Left lobe of liver (tissue), 2 donors: ENCODE data around the gene GAB3. TPM values are rescaled to one million over a fixed set of nuclear protein-coding genes. Genes with fewer than 3 reads are reported as not detected.

Experiments used
- ATAC-seq: fragments of 200-7000 bp; cut with Tn5 transposase; one replicate; pipeline ENCODE4 v1.9.1; 2020; ENCODE audit warnings: mild to moderate bottlenecking, moderate library complexity
- DNase-seq: peaks from one replicate; pipeline ENCODE4 v3.0.0-alpha.2; 2020; ENCODE audit warnings: low spot score
- total RNA-seq: library from RNA; stranded (reverse); gene quantifications from one replicate; pipeline ENCODE4 v1.2.1, GENCODE V29; 2021
- donor health status: DM: no; HTN: no; CAD: no; lungs with moderate emphysema.
- donor health status: DM: no; HTN: yes; CAD: no.

Gene GAB3, protein sequence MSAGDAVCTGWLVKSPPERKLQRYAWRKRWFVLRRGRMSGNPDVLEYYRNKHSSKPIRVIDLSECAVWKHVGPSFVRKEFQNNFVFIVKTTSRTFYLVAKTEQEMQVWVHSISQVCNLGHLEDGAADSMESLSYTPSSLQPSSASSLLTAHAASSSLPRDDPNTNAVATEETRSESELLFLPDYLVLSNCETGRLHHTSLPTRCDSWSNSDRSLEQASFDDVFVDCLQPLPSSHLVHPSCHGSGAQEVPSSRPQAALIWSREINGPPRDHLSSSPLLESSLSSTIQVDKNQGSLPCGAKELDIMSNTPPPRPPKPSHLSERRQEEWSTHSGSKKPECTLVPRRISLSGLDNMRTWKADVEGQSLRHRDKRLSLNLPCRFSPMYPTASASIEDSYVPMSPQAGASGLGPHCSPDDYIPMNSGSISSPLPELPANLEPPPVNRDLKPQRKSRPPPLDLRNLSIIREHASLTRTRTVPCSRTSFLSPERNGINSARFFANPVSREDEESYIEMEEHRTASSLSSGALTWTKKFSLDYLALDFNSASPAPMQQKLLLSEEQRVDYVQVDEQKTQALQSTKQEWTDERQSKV
- total RNA-seq = 0.73 TPM

DNA sequence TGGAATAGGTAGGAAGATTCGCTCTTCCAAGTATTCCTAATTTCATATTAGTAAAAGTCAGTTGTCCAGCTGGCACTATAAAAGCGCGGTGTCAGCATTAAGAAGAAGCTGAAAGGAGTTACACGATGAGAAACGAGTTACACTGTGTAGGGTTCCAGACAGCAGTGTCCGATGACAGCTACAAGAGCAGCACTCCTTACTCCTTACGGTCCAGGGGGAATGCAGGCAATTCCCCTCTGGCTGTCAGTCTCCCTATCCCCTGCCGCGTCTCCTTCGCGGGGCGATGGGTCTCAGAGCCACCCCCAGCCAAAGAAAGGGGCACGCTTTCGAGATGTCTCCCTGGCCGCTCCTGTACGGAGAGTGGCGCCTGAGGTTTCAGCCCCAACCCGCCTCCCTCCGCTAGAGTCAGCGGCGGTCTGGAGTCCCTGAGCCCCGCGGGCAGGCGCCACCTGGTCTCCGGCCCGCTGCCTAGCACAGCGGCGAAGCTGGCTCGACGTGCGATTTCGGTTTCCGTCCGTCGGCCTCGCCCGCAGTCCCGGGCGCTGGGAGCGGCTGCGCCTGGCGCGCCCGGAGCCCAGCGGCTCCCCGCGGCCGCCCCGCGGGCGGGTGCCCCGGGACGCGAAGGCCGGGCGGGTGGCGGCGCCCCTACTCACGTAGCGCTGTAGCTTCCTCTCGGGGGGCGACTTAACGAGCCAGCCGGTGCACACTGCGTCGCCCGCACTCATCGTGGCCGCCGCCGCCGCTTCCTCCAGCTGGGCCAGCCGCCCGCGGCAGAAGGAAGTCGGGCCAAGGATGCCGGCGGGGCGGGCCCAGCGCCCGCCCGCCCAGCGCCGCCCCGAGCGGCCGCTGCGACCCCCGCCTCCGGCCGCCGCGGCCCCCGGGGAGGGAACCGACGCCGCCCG, at the start of gene GAB3:
Gene GAB3, minus strand, starts transcription at position 777 of the 902 bp plus-strand sequence. Its CDS starts 52 bp downstream, at position 725.
- DNase-seq (no peak), ATAC-seq (peak; percentile 71)

GRCh38 chrX:154799556-154800348, 48.9 kb upstream of the GAB3 start:
- peak; percentile 53 for ATAC-seq

GRCh38 chrX:154797006-154797405, 46.1 kb upstream of the GAB3 start:
- no peak for DNase-seq
- ATAC-seq = no peak

More at GRCh38 chrX:154799556-154800348, 48.9 kb upstream of the GAB3 start:
- peak; percentile 48 for DNase-seq

DNA sequence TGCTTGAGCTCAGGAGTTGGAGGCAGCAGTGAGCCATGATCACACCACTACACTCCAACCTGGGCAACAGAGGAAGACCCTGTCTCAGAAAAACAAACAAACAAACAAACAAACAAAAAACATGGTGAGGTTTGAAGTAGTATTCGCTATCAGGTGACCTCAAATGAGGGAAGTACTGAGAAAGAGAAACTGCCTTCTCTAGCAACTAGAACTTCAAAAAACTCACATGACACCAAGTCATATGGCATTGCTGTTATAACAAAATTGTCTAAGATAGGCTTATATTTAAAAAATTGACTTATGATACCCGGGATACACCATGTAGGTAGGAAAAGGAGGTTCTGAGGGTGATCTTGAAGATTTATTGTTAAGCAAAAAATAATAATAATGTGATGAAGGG, 44.1 kb upstream of the GAB3 start:
- no peak for ATAC-seq
- DNase-seq = no peak

DNA sequence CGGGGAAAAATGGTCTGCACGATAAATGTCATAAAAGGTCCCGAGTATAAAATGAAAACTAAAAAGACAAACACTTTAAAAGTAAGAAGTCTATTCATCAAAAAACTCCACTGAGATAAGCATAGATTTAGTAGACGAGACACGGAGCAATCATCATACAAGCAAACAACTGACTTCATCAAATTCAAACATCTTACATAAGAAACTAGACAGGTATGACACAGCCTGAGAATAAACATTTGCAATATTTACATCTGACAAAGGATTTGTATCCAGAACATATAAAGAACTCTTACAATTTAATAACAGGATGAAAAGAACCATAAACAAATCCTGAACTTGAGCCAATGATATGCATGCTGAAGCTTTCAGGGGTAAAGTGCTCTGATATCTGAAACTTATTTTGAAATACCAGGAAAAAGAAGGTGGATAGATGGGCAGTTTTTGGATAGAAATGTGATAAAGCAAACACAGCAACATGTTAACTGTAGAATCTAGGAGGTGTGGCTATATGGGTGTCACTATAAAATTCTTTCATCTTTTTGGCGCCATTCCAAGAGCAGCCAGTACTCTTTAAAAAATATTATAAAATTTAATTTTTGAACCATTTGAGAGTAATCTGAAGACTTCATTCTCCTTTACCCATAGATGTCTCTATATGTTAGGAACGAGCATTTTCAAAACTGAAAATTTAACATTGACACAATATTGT, 42.4 kb upstream of the GAB3 start:
- DNase-seq (no peak), ATAC-seq (peak; percentile 26)

GRCh38 chrX:154791939-154792338, 41.1 kb upstream of the GAB3 start:
- peak; percentile 12 for ATAC-seq
- no peak for DNase-seq

GRCh38 chrX:154791467-154791866, 40.6 kb upstream of the GAB3 start:
- ATAC-seq = peak; percentile 81
- no peak for DNase-seq

DNA sequence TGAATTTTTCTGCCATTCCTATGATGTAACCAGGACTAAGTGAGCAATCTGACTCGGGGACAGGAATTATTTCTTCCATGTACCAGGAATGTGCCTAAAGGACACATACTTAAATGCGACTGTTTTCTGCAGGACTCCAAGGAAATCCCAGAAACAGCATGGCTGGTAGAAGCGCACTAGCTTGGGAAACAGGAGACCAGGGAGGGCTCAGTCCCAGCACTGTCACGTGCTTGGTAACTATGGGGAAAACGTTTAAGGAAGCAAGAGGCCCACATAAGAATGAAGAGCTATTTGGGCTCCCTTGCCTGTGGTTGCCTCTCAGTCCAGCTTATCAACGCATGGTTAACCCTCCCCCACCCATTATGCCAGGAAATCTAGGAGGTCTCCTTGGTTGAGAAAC, 34.8 kb upstream of the GAB3 start:
- no peak for DNase-seq
- ATAC-seq = no peak

- ATAC-seq (no peak), DNase-seq (no peak)
Observed at GRCh38 chrX:154784149-154784995, 33.5 kb upstream of the GAB3 start.

DNA sequence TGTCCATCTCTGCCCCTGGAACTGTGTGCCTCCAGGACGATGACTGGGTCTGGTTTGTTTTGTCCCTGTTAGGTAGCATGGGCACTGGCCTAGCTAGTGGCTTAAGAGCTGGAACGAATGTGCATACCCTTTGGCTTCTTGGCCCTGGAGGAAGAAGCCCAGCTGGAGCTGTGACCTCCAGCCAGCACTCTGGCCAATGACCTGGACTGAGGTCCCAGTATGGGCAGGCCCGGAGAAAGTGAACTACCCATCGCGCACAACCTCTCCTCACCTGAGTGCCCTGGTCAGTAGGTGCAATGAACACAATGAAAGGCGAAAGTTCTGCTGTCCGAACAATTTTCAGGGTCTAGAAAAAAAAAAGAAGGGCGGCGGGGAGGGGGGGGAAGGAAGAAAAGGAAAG, 30.1 kb upstream of the GAB3 start:
- DNase-seq (peak; percentile 51), ATAC-seq (peak; percentile 92)

GRCh38 chrX:154779261-154779660, 28.4 kb upstream of the GAB3 start:
- ATAC-seq = no peak
- no peak for DNase-seq

GRCh38 chrX:154776753-154777152, 25.9 kb upstream of the GAB3 start:
- DNase-seq (no peak), ATAC-seq (no peak)

GRCh38 chrX:154775419-154776349, 24.8 kb upstream of the GAB3 start:
- ATAC-seq = peak; percentile 61
- no peak for DNase-seq

- no peak for ATAC-seq
Observed at GRCh38 chrX:154774622-154775021, 23.7 kb upstream of the GAB3 start.

DNA sequence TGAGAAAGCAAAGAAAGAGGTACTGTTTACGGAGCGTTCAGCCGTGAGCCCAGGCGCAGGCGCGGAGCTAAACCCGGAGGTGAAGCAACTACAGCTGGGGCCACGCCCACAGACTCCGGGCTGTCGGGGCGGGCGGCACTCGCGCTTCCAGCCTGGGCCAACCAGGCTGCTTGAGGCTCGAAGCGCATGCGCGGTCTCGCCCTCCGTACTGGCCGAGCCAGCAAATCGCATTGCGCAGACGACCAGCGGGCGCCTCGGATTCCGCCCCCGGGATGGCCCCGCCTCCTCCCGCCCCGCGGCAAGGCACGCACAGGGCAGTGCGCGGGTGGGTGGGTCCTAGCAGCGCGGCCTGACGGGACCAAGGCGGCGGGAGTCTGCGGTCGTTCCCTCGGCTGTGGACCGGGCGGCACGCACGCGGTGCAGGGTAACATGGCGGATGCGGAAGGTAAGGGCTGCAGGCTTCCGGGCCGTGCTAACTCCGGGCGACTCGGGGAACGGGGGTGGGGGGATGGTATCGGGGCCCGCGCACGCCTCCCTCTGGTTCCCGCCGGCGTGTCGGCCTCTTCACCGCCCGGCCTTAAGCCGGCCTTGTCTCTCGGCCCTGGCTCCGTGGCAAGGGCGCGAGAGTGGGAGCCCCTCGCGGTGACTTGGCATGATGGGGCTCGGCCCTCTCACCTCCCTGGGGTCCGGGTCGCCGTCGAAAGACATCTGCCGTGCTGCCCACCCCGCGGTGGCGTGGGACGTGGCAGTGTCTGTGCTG, 11.8 kb upstream of the GAB3 start, which contains the start of gene DKC1:
Gene DKC1, plus strand, starts transcription at position 328 of the 760 bp plus-strand sequence. Its CDS starts 102 bp downstream, at position 430.
- peak; percentile 96 for DNase-seq
- peak; percentile 94 for ATAC-seq

More at GRCh38 chrX:154774622-154775021, 23.7 kb upstream of the GAB3 start:
- DNase-seq = no peak

- peak; percentile 60 for DNase-seq
- ATAC-seq = peak; percentile 40
Observed at GRCh38 chrX:154761977-154762536, 11.2 kb upstream of the GAB3 start.

DNA sequence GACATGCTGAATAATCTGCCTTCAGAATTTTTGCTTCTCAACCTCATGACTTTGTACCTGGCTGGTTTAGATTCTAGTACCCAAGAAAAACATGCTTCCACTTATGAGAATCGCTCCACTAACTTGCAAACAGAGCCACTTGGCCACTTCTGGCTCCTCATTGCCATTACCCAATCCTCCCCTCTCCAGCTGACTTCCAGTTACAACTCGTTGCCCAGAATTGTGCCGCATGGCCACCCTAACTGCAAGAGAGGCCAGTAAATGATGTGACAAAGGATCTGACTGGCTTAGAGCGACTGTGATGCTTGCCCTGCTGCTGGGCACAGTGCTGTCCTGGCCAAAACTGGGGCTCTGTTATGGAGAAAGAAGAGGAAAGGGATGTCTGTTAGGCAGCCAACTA, 7.8 kb upstream of the GAB3 start:
- DNase-seq = no peak
- ATAC-seq = no peak
